ENCODE data around the gene EPN2.

Gene EPN2

GRCh38 chr17:19365833-19366636, 128.9 kb downstream of the EPN2 start:
- H3K4me3 ChIP-seq (ENCODE audit: low read depth, low read length), result no peak overlapping the region
- TF ChIP-seq, protein P1, sequence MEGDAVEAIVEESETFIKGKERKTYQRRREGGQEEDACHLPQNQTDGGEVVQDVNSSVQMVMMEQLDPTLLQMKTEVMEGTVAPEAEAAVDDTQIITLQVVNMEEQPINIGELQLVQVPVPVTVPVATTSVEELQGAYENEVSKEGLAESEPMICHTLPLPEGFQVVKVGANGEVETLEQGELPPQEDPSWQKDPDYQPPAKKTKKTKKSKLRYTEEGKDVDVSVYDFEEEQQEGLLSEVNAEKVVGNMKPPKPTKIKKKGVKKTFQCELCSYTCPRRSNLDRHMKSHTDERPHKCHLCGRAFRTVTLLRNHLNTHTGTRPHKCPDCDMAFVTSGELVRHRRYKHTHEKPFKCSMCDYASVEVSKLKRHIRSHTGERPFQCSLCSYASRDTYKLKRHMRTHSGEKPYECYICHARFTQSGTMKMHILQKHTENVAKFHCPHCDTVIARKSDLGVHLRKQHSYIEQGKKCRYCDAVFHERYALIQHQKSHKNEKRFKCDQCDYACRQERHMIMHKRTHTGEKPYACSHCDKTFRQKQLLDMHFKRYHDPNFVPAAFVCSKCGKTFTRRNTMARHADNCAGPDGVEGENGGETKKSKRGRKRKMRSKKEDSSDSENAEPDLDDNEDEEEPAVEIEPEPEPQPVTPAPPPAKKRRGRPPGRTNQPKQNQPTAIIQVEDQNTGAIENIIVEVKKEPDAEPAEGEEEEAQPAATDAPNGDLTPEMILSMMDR (IDR thresholded peaks at IDR 0.05; ENCODE audit: borderline replicate concordance, insufficient read depth, low read depth, low read length), result no peak

DNA sequence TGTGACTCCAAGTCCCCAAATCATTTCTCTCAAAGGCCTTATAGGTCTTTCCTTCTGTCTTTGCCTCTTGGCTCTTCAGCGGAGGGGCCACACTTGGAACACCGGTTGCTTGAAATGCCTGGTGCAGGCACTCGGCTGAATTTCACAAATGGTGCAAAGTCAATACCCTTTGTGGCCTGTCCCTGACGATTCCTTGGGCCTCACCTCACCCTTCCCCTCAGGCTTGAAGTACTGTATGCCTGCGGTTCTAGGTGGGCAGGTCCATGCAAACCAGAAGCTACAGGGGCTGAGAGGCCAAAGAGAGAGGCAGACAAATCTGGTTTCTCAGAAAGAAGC, 129.4 kb downstream of the EPN2 start:
- TF ChIP-seq, protein P1 (IDR thresholded peaks at IDR 0.05; ENCODE audit: borderline replicate concordance, insufficient read depth, low read depth, low read length), result no peak
- H3K4me3 ChIP-seq (ENCODE audit: low read depth, low read length), result no peak overlapping the region

DNA sequence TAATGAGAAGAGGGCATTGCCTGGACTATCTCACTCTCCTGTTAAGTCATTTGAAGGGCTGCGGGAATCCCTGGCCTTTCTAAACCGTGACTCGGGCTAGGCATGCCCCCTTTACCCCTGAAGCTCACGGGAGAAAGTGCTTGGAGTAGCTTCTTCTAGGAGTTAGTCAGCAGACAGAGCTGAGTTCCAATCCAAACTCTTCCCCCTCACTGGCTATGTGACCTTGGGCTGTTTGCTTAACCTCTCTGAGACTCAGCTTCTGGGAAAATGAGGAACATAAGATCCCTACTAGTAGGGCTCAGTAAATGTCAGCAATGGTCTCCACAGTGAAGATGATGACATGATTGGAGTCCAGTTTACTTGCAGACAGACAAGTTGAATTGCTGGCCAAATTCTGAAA, 131.1 kb downstream of the EPN2 start:
- no peak overlapping the region for H3K4me3 ChIP-seq (ENCODE audit: low read depth, low read length)
- TF ChIP-seq, protein P1 (IDR thresholded peaks at IDR 0.05; ENCODE audit: borderline replicate concordance, insufficient read depth, low read depth, low read length), result no peak

DNA sequence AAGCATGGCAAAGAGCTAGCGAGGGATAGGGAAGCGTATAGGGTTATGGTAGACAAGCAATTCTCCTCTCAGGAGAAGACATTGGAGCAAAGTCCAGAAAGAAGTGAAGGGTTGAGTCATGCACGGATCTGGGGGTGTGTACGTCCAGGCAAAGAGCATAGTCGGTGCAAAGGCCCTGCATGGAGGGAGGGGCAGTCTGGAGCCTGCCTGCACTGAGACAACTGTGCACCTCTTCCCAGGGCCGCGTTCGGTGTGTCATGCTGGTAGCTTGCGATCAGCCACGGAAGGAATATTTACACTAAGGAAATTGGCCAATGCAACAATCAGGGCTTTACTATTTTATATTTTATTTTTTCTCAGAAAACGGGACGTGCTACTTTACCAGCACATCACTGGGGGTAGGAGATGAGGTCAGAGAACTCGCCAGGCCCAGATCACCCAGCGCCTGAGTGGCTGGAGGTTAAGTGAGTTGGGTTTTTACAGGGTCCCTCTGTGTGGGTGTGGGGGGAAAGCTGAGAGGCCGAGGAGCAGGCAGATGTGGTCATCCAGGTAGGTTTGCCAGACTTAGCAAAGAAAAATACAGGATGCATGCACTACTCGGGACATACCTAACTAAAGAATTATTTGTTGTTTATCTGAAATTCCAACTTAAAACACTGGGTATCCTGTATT, 132.1 kb downstream of the EPN2 start:
- H3K4me3 ChIP-seq (ENCODE audit: low read depth, low read length), result no peak overlapping the region
- TF ChIP-seq, protein P1 (IDR thresholded peaks at IDR 0.05; ENCODE audit: borderline replicate concordance, insufficient read depth, low read depth, low read length), result no peak

- no peak overlapping the region for H3K4me3 ChIP-seq (ENCODE audit: low read depth, low read length)
- TF ChIP-seq, protein P1 (IDR thresholded peaks at IDR 0.05; ENCODE audit: borderline replicate concordance, insufficient read depth, low read depth, low read length), result no peak
Measured at GRCh38 chr17:19369846-19370492, 132.8 kb downstream of the EPN2 start.

- TF ChIP-seq, protein P1 (IDR thresholded peaks at IDR 0.05; ENCODE audit: borderline replicate concordance, insufficient read depth, low read depth, low read length), result no peak
- H3K4me3 ChIP-seq (ENCODE audit: low read depth, low read length), result no peak overlapping the region
Measured at GRCh38 chr17:19370493-19370960, 133.4 kb downstream of the EPN2 start.
